Fibroblast of skin of back (primary cell): ENCODE results near the gene OR2AT4.
"Not testable (repeated sequence)": the region's sequence is repeated elsewhere in the genome, so short reads cannot be mapped to it uniquely, and the experiment has no call there.

Source experiments
- DNase-seq: peaks from one replicate; pipeline ENCODE4 v3.0.0-alpha.2; 2013

The OR2AT4 gene

GRCh38 chr11:75103380-75104026 is 6.8 kb upstream of the OR2AT4 start:
- DNase-seq, result peak; percentile 74

GRCh38 chr11:75101424-75102128 is 4.9 kb upstream of the OR2AT4 start:
- no peak for DNase-seq

- DNase-seq, result peak; percentile 51
Observed at GRCh38 chr11:75100314-75100713, 3.6 kb upstream of the OR2AT4 start.

- DNase-seq, result no peak
Observed at GRCh38 chr11:75099635-75100034, 3.0 kb upstream of the OR2AT4 start.

- DNase-seq, result not testable (repeated sequence)
Observed at GRCh38 chr11:75098835-75099439, 2.3 kb upstream of the OR2AT4 start.

- not testable (repeated sequence) for DNase-seq
Observed at GRCh38 chr11:75098181-75098580, 1.5 kb upstream of the OR2AT4 start.

GRCh38 chr11:75097173-75097557 is 489 bp upstream of the OR2AT4 start:
- DNase-seq, result no peak

GRCh38 chr11:75094382-75094781 is 2.3 kb downstream of the OR2AT4 start:
- not testable (repeated sequence) for DNase-seq

GRCh38 chr11:75090671-75091177 is 6.0 kb downstream of the OR2AT4 start:
- DNase-seq, result no peak

- DNase-seq, result no peak
Observed at GRCh38 chr11:75087319-75088305, 9.1 kb downstream of the OR2AT4 start.

- no peak for DNase-seq
Observed at GRCh38 chr11:75084883-75085282, 11.8 kb downstream of the OR2AT4 start.

GRCh38 chr11:75083217-75083605 is 13.5 kb downstream of the OR2AT4 start:
- DNase-seq, result no peak

- DNase-seq, result no peak
Observed at GRCh38 chr11:75082601-75083216, 14.0 kb downstream of the OR2AT4 start.

GRCh38 chr11:75079546-75079945 is 17.1 kb downstream of the OR2AT4 start:
- DNase-seq, result no peak

GRCh38 chr11:75078233-75078632 is 18.4 kb downstream of the OR2AT4 start:
- DNase-seq, result peak; percentile 66

- peak; percentile 8 for DNase-seq
Observed at GRCh38 chr11:75077316-75077715, 19.4 kb downstream of the OR2AT4 start.

- DNase-seq, result no peak
Observed at GRCh38 chr11:75076671-75077070, 20.0 kb downstream of the OR2AT4 start.

- DNase-seq, result no peak
Observed at GRCh38 chr11:75073459-75074190, 23.1 kb downstream of the OR2AT4 start.

GRCh38 chr11:75072582-75072981 is 24.1 kb downstream of the OR2AT4 start:
- no peak for DNase-seq

GRCh38 chr11:75069473-75069872 is 27.2 kb downstream of the OR2AT4 start:
- DNase-seq, result no peak

GRCh38 chr11:75068993-75069392 is 27.7 kb downstream of the OR2AT4 start:
- DNase-seq, result no peak
